T-helper 1 cell treated with Interleukin-12 subunit alpha and Interleukin-12 subunit beta and Interleukin-4 antibody, amounts not matched to agents 30 ng/mL and 1 ng/mL, for 36 hours (primary cell): ENCODE results near the gene HMGA1. TPM values are rescaled to one million over a fixed set of nuclear protein-coding genes. Genes with fewer than 3 reads are reported as not detected.

Source experiments
- intact Hi-C: fragments of 100-400 bp; cut with micrococcal nuclease; formaldehyde crosslinking; loops from one replicate; pipeline ENCODE4 v1.15.1; 2024
- total RNA-seq: library from RNA; stranded (reverse); gene quantifications from 2 replicates; pipeline ENCODE4 v1.2.3, GENCODE V29; 2022

The HMGA1 gene, protein sequence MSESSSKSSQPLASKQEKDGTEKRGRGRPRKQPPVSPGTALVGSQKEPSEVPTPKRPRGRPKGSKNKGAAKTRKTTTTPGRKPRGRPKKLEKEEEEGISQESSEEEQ
- total RNA-seq, result 181 and 183 TPM in 2 replicates

DNA sequence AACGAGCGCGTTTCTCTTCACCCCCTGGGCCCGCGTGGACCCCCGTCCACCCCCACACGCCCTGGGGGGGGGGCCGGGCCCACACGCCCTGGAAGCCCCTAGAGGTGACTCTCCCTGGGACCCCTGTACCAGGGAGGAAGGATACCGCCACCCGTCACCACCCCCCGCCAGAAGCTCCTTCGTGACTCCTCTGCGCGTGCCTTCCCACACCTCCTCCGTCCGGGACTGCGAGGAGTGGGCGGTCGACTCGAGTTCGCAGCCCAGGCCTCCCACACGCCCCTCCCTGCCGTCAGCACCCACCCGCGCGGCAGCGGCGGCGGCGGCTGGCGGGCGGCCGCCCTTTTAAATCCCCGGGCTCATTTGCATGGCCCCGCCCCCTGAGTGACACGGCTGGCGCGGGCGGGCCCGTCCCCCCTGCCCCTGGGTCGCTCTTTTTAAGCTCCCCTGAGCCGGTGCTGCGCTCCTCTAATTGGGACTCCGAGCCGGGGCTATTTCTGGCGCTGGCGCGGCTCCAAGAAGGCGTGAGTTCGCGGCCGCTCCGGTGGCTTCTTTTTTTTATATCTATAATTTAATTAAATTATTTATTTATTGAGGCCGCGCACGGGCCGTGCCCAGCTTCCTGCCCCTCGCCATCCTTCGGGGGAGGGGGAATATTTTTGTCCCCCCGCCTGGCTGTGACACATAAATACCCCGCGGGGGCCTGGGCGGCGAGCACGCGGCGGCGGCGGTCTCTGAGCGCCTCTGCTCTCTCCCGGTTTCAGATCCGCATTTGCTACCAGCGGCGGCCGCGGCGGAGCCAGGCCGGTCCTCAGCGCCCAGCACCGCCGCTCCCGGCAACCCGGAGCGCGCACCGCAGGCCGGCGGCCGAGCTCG lies at the start of gene HMGA1:
Gene HMGA1 (plus strand): TSS at position 431 of the 873 bp plus-strand sequence. CDS start 3,908 bp downstream, outside the sequence.
- intact Hi-C loops, result loop anchor here (1.0 to 10.0 kb wide), 10 partner anchors 12 to 822 kb away; partner anchors contain the start of genes CUTA, ILRUN, NUDT3 and PHF1

DNA sequence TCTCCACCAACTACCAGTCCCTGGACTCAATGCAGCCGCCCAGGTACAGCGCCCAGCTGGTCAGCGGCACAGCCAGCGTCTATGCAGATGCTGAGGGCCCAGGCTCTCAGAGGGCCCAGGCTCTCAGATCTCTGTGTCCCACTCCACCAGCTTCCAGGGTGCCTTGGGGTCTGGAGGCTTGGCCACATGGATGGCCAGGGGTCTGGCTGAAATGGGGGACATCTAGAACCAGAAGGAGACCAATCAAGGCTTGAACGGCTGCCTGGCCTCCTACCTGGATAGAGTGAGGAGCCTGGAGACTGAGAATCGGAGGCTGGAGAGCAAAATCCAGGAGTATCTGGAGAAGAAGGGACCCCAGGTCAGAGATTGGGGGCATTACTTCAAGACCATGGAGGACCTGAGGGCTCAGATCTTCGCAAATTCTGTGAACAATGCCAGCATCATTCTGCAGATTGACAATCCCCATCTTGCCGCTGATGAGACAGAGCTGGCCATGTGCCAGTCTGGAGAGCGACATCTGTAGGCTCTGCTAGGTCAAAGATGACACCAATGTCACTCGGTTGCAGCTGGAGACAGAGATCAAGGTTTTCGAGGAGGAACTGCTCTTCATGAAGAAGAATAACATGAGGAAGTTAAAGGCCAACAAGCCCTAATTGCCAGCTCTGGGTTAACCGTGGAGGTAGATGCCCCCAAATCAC lies 46.7 kb upstream of the HMGA1 start:
- intact Hi-C loops, result no loop called here

DNA sequence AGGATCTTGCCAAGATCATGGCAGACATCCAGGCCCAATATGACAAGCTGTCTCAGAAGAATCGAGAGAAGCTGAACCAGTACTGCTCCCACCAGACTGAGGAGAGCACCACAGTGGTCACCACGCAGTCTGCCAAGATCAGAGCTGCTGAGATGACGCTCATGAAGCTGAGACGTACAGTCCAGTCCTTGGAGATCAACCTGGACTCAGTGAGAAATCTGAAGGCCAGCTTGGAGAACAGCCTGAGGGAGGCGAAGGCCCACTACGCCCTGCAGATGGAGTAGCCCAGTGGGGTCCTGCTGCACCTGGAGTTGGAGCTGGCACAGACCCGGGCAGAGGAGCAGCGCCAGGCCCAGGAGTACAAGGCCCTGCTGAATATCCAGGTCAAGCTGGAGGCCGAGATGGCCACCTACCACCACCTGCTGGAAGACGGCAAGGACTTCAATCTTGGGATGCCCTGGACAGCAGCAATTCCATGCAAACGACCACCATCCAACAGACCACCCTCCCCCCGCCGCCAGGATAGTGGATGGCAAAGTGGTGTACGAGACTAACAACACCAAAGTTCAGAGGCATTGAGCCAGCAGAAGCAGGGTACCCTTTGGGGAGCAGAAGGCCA lies 46.1 kb upstream of the HMGA1 start:
- intact Hi-C loops, result no loop called here

DNA sequence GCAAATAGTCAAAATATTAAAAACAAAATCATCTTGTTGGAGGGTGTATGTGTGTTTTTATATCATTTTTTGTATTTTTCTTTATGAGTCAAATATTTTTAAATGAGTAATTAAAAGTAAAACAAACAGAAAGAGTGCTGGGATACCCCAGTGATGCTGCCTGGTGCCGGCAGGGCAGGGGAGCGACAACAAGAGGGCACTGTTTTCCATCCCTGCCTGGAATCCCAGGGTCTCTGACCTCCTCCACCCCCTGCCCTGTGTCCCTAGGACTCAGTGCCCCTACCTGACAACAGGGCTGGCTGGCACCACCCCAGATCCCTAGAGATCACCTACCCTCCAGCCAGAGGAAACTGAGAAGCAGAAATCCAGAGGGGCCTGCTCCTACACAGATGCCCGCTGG lies 41.9 kb upstream of the HMGA1 start:
- intact Hi-C loops, result no loop called here

DNA sequence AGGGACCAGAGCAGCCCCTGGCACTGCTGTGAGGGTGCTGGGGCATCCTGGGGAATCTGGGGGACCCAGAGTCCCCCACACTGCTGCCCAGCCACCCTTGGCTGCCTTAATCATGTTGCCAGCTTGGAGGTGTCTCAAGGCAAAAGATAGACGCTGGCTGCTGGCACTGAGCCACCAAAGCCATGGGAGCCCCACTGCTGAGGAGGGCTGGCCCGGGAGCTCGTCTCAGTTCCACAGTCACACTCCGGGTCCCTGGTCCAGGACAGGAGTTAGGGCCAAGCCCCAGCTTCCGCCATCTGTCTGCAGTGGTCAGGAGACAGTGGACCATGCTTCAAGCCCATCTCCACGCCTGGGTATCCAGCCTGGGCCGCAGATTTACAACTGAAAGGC lies 41.0 kb upstream of the HMGA1 start:
- intact Hi-C loops, result loop anchor here (1.0 kb wide), 9 partner anchors 29 to 501 kb away; partner anchors contain the start of genes HMGA1, ILRUN, NUDT3 and SMIM29

DNA sequence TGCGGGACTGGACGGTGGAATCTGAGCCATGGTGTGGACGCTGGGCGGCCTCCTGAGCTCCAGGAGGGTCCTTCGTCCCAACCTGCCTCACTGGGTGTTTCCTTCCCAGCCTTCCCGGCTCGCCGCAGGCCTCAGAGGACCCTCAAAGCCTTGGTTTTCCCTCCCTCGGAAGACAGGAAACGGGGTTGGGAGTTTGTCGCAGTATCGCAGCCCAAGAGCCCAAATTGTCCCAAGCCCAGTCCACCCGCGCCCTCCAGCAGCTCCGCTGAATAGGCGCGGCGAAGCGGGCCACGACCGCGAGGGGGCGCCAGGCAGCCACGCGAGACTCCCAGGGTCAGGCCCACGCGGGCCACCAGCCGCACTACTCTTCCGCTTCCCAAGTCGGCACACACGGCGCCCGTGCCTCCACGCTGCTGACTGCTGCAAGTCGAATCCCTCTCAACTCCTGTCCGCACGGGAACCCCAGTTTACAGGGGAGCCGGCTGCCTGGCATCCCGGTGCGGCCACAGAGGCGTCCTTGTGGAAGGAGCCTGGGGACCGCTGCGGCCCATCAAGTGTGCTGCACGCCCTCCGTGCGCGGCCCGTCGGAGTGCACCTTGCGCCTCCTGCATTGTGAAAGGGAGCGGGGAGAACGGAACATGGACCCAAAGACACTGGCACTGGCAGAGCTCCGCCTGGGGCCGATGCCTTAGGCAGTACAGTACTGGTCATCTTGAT lies 40.4 kb upstream of the HMGA1 start:
- intact Hi-C loops, result loop anchor here (1.0 kb wide), 9 partner anchors 28 to 500 kb away; partner anchors contain the start of genes HMGA1, ILRUN, NUDT3 and SMIM29

DNA sequence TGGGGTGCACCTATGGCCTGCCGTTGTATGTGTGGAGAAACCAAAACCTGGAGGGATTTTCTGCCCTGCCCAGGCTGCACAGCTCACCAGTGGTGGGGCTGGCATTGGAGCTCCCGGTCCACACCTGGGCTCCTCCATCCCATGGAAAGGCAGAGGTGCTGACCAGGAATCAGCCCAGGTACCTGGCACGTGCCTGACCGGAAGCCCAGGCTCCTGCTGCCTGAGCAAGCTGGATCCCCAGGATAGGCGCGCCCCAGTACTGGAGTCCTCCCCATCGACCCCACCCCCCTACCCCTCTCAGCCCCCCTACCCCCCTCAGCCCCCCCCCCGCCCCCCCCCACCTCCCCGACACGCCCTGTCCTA lies 39.9 kb upstream of the HMGA1 start:
- intact Hi-C loops, result loop anchor here (1.0 kb wide), 9 partner anchors 27 to 499 kb away; partner anchors contain the start of genes HMGA1, ILRUN, NUDT3 and SMIM29

DNA sequence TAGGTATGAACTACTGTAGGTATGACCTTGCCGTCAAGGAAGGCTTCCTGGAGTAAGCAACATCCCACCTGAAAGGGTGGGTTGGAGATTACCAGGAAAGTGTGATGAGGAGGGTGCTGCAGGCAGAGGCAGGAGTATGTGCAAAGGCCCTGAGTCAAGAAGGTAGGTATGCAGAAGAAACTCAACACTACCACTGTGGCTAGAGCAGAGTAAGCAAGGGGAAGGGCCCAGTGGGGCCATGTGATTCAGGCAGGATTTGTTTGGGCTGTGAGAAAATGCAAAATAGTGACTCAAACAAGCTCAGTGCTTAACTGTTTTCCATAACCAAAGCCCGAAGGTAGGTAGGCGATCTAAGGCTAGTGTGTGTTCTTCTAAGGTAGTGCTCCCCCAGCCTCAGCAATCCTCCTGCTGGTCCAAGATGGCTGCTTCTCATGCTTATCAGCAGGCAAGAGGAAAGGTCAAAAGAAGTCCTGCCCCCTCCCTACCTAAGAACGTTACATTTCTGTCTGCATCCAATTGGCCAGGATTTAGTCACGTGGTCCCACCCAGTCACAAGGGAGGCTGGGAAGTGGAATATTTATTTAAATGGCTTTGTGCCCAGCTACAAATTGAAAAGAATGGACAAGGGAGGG lies 36.2 kb upstream of the HMGA1 start:
- intact Hi-C loops, result no loop called here

DNA sequence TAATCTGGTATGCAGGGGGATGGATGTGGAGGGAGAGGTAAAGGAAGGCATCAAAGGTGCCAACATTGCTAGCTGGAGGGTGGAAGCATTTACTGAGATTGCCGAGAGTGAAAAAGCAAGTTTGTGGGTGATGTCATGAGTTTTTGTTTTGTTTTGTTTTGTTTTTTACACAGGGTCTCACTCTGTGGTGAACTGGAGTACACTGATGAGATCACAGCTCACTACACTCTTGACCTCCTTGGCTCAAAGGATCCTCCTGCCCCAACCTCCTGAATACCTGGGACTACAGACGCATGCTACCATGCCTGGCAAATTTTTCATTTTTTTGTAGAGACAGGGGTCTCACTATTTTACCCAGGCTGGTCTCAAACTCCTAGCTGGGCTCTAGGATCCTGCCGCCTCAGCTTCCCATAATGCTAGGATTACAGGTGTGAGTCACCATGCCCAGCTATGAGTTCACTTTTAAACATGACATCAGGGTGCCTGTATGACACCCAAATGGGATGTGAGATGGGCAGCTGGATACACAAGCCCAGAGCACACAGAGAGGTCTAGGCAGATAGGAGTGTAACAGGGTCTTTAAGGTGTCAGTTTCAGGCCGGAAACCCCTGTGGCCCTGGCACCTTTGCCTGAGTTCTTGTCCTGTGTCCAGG lies 35.1 kb upstream of the HMGA1 start:
- intact Hi-C loops, result no loop called here

DNA sequence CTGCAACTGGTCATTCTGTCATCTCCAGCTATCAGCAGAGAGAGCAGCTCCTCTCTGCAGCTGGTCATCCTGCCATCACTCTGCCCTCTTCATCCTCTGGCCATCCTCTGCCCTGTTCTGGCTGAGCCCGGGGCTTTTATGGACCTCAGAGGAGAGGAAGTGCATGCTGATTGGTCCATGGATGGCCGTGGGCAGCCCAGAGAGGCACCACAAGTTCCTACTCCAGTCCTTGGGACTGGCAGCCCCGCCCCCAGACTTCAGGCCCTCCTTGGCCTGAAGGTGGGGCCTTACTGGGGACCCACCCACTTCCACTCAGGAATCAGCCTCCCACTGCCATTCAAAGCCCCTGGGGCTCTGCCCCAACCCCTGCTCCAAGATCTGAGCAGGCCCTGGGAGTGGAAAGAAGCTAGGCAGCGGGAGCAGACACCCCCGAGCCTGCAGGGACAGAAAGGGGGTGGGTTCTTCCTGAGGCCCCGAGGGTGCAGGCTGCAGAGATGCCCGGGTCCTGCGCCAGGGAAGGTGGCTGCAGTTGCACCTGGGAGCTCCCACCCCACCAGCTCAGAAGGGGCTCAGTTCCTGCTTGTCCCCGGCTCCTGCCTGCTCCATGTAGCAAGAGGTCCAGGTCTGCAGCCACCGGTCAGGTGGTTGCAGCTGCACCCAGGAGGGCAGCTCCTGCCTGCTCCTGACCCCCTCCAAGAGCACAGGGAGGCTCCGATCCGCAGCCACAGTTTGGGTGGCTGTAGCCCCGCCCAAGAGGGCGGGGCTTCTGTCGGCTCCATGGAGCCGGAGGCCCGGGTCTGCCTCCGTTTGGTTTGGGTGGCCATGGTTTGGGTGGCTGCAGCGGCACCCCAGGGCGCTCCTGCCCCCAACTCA lies 34.1 kb upstream of the HMGA1 start:
- intact Hi-C loops, result no loop called here

DNA sequence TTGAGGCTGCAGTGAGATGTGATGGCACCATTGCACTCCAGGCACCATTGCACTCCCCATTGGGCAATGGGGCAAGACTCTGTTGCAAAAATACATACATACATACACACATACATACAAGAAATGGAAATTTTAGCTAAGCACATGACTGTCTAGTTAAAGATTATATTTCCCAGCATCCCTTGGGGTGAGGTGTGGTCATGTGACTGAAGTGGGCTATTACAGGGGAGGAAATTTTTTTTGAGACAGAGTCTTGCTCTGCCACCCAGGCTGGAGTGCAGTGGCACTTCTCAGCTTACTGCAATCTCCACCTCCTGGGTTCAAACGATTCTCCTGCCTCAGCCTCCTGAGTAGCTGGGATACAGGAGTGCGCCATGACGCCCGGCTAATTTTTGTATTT lies 32.0 kb upstream of the HMGA1 start:
- intact Hi-C loops, result no loop called here

DNA sequence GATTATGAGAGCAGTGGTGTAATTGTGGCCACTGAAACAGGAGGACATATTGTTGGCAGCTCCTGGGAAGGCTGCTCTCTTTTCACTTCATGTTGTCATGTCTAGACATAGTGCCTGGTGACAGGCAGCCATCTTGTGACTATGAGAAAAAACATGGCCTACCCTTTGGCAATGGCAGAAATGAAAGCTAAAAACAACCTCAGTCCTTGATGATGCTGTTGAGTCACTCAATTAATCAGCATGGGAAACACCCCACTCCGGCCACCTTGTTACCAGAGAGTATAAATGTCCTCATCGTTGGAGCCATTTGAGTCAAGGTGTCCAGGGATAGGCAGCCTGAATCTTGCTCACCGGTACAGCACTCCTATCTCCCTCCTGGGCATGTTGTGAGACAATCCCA lies 31.2 kb upstream of the HMGA1 start:
- intact Hi-C loops, result no loop called here

DNA sequence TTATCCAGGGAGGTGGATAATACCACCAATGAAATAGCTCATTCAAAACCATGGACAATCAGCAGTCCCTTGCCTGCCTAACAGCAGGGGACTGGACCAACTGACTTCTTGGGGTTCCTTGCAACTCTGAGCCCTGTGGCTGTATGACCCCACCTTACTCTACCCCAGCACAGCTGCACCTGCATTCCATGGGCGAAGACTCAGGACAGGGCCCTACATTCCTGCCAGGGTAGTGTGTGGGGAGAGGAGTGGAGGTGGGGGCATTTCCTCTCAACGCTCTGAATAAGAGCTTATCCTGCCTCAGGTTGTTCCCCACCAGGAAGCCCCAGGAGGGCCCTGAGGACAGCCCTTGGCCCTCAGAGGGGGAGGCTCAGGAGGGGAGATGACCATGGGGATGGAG lies 30.8 kb upstream of the HMGA1 start:
- intact Hi-C loops, result no loop called here

DNA sequence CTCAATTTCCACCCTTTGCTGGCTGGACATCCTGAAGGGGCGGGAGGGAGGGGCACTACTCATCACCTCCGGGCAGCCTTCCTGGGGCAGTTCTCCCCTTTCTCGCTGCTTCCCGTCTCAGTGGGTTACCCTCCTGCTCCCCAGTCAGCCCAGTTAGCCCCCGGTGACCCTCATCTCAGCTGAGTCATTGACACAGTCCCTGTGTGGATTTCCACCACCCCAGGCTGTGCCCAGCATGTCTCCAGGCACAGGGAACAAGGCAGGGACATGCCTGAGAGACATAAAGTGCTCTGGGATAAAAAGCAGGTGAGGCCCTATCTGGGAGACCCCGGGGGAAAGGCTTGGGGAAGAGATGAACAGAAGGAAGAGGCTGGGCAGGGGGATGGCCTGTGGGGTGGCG lies 29.9 kb upstream of the HMGA1 start:
- intact Hi-C loops, result no loop called here

DNA sequence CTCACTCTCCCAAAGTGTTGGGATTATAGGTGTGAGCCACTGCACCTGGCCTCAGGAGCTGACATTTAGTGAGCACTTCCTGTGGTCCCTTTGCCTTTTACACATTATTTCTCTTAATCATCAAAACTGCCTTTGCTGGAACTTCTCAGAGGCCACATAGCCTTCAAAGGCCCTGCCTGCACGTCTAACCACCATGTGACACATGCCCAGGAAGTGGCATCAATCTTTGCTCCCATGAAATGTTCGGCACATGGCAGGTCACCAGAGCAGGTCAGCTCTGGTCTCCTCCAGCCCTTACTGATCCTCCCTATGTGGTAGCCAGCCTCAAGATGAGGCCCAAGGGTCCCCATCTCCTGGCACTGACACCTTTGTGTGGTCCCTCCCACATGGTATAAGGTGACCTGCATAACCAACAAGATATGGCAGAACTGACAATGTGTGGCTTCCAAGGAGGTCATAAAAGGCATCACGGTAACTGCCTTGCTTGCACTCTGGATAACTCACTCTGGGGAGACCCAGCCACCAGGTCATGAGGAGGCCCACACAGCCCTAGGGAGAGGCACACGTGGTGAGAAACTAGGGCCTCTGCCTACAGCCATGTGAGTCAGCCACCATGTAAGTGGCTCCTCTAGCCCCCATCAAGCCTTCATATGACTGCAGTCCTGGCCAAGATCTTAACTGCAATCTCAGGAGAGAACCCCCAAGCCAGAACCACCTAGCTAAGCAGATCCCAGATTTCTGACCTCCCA lies 28.8 kb upstream of the HMGA1 start:
- intact Hi-C loops, result no loop called here

DNA sequence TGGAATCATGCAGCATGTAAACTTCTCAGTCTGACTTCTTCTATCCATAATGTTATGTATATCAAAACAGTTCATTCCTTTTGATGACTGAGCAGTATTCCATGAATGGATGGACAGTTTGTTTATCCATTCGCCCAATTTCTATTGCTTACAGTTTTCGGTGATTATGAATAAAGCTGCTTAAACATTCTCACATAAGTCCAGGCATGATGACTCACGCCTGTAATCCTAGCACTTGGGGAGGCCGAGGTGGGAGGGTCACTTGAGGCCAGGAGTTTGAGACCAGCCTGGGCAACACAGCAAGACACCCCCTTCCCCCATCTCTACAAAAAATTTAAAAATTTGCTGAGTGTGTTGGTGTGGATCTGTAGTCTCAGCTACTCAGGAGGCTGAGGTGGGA lies 22.9 kb upstream of the HMGA1 start:
- intact Hi-C loops, result no loop called here

DNA sequence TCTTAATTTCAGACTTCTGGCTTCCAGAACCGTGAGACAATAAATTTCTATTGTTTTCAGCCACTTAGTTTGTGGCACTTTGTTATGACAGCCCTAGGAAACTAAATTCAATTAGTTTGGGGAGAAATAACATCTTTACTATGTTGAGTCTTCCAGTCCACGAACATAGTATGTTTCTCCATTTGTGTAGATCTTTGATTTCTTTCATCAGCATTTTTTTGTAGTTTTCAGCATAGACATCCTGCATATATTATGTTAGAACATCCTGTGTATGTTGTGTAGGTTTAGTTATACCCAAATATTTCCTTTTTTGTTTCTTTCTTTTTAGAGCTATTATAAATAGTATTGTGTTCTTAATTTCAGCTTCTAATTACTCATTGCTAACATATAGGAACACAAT lies 18.0 kb upstream of the HMGA1 start:
- intact Hi-C loops, result no loop called here

DNA sequence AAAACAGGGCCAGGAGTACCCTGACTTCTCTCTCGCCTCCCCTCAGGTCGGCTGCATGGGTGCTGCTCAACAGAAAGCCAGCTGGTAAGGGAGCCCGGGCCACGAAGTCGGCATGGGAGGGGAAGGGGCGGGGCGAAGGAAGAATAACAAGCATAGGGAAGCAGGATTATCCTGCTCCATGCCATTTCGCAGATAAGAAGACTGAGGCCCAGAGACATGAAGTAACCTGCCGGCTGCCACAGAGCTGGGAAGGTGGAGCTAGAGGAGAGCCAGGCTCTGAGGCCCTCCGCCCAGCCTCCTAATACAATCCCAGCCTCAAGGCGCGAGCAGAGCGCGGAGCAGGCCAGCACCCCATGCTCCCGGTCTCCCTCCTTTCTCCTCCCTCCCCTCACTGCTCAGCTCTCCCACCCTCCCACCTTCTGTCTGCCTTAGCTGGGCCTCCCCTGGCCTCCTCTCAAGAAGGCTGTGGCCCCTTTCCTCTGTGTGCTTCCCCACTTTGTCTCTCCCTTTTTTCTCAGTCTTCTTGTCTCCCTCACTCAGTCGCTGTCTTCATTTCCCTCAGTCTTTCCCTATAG lies 13.2 kb upstream of the HMGA1 start:
- intact Hi-C loops, result loop anchor here (5.0 to 10.0 kb wide), 2 partner anchors 434 to 599 kb away; partner anchors contain the start of gene ITPR3
